Measurements from ENCODE around the gene MRPS34.

- TF ChIP-seq CTCF (IDR thresholded peaks at IDR 0.05), result no peak
- TF ChIP-seq POLR2A (IDR thresholded peaks at IDR 0.05), result no peak
Observed at GRCh38 chr16:1769402-1770300, 3.3 kb downstream of the MRPS34 start.
